ENCODE measurements around the gene NSUN3. TPM values are rescaled to one million over a fixed set of nuclear protein-coding genes. Genes with fewer than 3 reads are reported as not detected.

Gene NSUN3
- total RNA-seq, 1 donor from 2014 or later: 20.8 TPM

DNA sequence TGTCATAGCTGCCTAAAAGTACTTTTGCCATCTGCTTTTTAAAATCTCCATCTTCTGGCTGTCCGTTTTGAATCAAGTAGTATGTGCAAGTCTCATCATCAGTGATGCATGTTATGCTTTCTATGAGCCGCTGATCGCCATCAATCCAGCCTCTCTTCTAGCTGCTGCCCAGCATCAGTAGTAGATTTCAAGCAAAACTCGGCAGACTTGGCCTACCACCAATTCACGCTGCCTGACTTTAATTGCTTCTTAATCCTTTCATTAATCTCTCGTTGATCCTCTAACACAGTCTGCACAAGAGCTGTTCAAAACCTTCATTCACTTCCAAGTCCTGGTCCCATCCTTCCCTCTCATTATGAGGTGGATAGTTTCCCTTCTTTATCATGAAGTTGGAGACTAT lies 104.9 kb downstream of the NSUN3 start:
- ATAC-seq (ENCODE audit: low read depth): no peak
- ChIA-PET CTCF (no interaction called here), POLR2A (no interaction called here)

DNA sequence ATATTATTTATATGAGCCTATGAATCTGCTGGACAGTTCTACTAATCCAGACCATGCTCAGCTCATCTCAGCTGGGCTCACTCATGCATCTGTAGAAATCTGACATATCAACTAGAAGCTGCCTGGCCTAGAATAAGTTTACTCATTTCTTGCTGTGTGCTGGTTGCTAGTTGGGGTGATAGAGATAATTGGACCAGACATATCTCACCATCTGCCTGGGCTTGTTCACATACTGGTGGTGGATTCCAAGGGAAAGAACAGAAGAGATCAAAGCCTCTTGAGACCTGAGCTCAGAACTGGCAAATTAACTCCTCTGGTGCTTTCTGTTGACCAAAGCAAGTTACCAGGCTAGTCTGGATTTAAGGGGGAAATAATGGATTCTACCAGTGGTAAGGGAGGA lies 109.1 kb downstream of the NSUN3 start:
- Mint-ChIP-seq H3K36me3 (ENCODE audit: low read depth) (no peaks in the 10 kb centered on the region), H3K4me3 (no peak overlapping the region), H3K4me1 (no peaks in the 10 kb centered on the region), H3K27me3 (no peaks in the 10 kb centered on the region), H3K9me3 (no peaks in the 10 kb centered on the region), H3K27ac (no peak overlapping the region)
- ChIA-PET CTCF (no interaction called here), POLR2A (no interaction called here)
- intact Hi-C loops (cut with micrococcal nuclease): no loop called here
- DNase-seq (no peak), ATAC-seq (ENCODE audit: low read depth) (no peak)
- TF ChIP-seq, protein P1, sequence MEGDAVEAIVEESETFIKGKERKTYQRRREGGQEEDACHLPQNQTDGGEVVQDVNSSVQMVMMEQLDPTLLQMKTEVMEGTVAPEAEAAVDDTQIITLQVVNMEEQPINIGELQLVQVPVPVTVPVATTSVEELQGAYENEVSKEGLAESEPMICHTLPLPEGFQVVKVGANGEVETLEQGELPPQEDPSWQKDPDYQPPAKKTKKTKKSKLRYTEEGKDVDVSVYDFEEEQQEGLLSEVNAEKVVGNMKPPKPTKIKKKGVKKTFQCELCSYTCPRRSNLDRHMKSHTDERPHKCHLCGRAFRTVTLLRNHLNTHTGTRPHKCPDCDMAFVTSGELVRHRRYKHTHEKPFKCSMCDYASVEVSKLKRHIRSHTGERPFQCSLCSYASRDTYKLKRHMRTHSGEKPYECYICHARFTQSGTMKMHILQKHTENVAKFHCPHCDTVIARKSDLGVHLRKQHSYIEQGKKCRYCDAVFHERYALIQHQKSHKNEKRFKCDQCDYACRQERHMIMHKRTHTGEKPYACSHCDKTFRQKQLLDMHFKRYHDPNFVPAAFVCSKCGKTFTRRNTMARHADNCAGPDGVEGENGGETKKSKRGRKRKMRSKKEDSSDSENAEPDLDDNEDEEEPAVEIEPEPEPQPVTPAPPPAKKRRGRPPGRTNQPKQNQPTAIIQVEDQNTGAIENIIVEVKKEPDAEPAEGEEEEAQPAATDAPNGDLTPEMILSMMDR (IDR thresholded peaks at IDR 0.05): no peak

More for the DNA sequence above, 104.9 kb downstream of the NSUN3 start:
- intact Hi-C loops (cut with micrococcal nuclease): no loop called here
- H3K27ac Mint-ChIP-seq: no peak overlapping the region
- DNase-seq: no peak
- no peaks in the 10 kb centered on the region for H3K36me3 Mint-ChIP-seq (ENCODE audit: low read depth)
- no peak overlapping the region for H3K4me3 Mint-ChIP-seq
- H3K4me1 Mint-ChIP-seq: no peaks in the 10 kb centered on the region
- H3K27me3 Mint-ChIP-seq: no peaks in the 10 kb centered on the region
- TF ChIP-seq, protein P1 (IDR thresholded peaks at IDR 0.05): no peak
- no peaks in the 10 kb centered on the region for H3K9me3 Mint-ChIP-seq

DNA sequence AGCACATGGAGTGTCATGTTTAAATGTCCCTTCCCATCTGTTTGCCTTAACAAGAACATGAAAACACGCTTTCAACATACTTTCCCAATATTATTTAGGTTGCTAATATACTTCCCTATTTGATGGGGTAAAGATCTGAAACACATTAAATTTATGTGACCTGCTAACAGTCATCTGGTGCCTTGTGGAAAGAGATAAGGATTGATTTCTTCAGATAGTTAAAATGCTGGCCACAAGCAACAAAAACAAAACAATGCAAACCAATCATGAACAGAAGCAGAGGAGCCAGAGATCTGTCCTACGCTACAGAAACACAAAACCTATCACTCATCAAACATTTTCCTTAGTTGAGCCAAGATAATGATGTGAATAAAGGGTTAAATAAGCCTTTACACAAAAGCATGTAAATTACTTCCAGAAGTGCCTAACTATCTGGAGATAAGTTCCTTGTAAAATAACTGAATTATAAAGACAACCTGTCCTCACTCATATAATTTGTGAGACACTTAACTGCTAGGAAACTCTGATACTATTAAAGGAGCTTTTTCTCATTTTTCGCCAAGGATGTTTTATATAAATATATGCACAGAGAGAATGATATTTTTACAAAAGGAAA lies 109.9 kb downstream of the NSUN3 start:
- no peaks in the 10 kb centered on the region for H3K27me3 Mint-ChIP-seq
- ChIA-PET POLR2A (no interaction called here), CTCF (no interaction called here)
- H3K9me3 Mint-ChIP-seq: no peaks in the 10 kb centered on the region
- H3K4me1 Mint-ChIP-seq: no peaks in the 10 kb centered on the region
- TF ChIP-seq, protein P1 (IDR thresholded peaks at IDR 0.05): no peak
- no peaks in the 10 kb centered on the region for H3K36me3 Mint-ChIP-seq (ENCODE audit: low read depth)
- H3K4me3 Mint-ChIP-seq: no peak overlapping the region
- intact Hi-C loops (cut with micrococcal nuclease): no loop called here
- DNase-seq: no peak
- no peak overlapping the region for H3K27ac Mint-ChIP-seq
- ATAC-seq (ENCODE audit: low read depth): no peak

DNA sequence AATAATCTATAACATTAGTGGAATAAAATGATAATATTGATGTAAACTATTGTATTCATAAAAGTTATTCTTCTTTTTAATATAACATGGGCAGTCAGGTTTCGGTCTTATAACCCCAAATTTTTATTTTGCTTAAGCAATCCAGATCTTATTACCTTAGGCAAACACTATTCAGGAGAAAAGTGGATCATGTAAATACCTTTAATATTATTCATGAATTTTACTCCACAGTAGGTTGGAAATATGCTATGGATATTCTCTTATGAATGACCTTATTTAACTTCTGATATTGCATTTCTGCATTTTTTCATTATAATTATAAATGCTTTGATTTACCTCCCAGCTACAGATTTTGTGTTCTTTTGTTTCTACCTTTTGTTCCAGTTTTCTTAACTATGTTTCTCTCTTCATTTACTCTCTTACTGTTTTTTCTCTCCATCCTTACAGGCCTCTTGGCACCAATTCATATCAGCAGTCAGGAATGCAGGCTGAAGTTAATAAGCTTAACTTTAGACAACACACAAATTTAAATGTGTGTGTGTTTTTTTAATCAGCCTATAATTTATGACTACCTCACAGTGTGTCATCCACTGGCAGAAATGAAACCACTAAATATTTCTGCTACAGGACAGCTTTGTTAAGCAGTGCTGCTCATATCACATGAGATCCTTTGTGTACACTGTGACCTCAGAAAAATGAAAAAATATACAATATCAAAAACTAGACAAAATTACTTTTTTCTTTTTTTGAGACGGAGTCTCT lies 111.0 kb downstream of the NSUN3 start:
- Mint-ChIP-seq H3K27me3 (no peaks in the 10 kb centered on the region), H3K4me1 (no peaks in the 10 kb centered on the region), H3K9me3 (no peaks in the 10 kb centered on the region), H3K4me3 (no peak overlapping the region), H3K36me3 (ENCODE audit: low read depth) (no peaks in the 10 kb centered on the region), H3K27ac (no peak overlapping the region)
- TF ChIP-seq, protein P1 (IDR thresholded peaks at IDR 0.05): no peak
- CTCF ChIA-PET: no interaction called here
- DNase-seq (no peak), ATAC-seq (ENCODE audit: low read depth) (no peak)
- intact Hi-C loops (cut with micrococcal nuclease): no loop called here
- POLR2A ChIA-PET: no interaction called here

DNA sequence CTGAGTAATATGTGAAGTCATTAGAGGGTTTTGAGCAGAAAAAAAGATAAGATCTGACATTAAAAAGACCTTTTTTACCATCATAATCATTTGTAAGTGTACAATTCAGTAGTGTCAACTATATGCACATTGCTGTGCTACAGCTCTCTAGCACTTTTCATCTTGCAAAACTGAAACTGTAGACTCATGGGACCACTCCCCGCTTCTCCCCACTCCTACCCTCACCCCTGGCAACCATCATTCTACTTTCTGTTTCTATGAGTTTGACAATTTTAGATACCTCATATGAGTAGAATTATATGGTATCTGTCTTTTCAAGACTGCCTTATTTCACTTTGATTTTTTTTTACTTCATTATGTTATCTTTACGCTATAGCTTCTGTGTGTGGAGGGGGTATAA lies 112.8 kb downstream of the NSUN3 start:
- Mint-ChIP-seq H3K4me1 (no peaks in the 10 kb centered on the region), H3K4me3 (no peak overlapping the region), H3K9me3 (no peaks in the 10 kb centered on the region), H3K27ac (no peak overlapping the region), H3K27me3 (no peaks in the 10 kb centered on the region), H3K36me3 (ENCODE audit: low read depth) (no peaks in the 10 kb centered on the region)
- ChIA-PET CTCF (no interaction called here), POLR2A (no interaction called here)
- TF ChIP-seq, protein P1 (IDR thresholded peaks at IDR 0.05): no peak
- DNase-seq: no peak
- no peak for ATAC-seq (ENCODE audit: low read depth)
- intact Hi-C loops (cut with micrococcal nuclease): no loop called here

Measured in activated B cell treated with CpG ODN at 0.5 μM for 24 hours (primary cell).